Activated naive CD4-positive, alpha-beta T cell treated with anti-CD3 and anti-CD28 coated beads, Interleukin-2, amount 50 U/mL, for 72 hours (primary cell): ENCODE results near the gene SIK3. TPM values are rescaled to one million over a fixed set of nuclear protein-coding genes. Genes with fewer than 3 reads are reported as not detected.
A peak's percentile ranks its signal among the peaks of the same experiment; 100 is the strongest.

ENCODE experiments used
- ATAC-seq, 2 donors: fragments of 150-1000 bp; cut with Tn5 transposase; 2 replicates each; pipeline ENCODE4 v1.10.0; 2021; ENCODE audit warnings: mild to moderate bottlenecking in 2 of 2, moderate library complexity in 2 of 2
- DNase-seq, 2 donors: peaks; one replicate each; pipeline ENCODE4 v3.0.0; 2021 to 2022; ENCODE audit warnings: low spot score in 2 of 2
- H3K27ac Mint-ChIP-seq, 2 donors: one replicate each; pipeline ENCODE4 v1.8.0; 2022; ENCODE audit warnings: mild to moderate bottlenecking in 2 of 2, mixed read lengths in 2 of 2
- H3K36me3 Mint-ChIP-seq, 2 donors: one replicate each; pipeline ENCODE4 v1.8.0; 2022; ENCODE audit warnings: mixed read lengths in 2 of 2
- H3K9me3 Mint-ChIP-seq, 2 donors: one replicate each; pipeline ENCODE4 v1.8.0; 2022; ENCODE audit warnings: mixed read lengths in 2 of 2
- total RNA-seq, 2 donors: library from RNA; stranded (reverse); gene quantifications; one replicate each; pipeline ENCODE4 v1.2.3, GENCODE V29; 2022

SIK3 gene
- total RNA-seq, 2 donors from 2014 or later = 14.6 to 39.5 TPM

DNA sequence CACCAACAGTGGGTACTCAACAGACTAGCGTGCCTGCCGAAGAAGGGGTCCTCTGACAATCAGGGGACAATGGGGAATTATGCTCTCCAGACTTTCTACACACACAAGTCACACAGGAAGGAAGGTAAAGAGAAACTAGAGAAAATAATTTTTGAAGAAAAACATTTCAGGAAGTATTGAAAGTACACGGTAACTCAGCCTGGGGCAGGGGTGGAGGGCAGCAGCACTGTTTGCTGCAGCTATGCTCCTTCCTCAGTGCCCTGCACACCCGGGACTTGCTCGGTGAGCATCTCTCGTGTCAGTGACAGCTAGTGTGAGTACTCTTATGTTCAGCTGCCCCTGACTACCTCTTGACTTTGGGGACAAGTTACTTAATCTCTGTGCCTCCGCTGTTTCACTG is 242.8 kb downstream of the SIK3 start:
- Mint-ChIP-seq H3K9me3 (no peaks in the 10 kb centered on the region), H3K27ac (no peak overlapping the region), H3K36me3 (peaks cover 6 to 27% of the 10 kb centered on the region in 2 donors)
- ATAC-seq = no peak
- no peak for DNase-seq

GRCh38 chr11:116853461-116854073 is 244.7 kb downstream of the SIK3 start:
- Mint-ChIP-seq H3K36me3 (peaks cover 10 to 21% of the 10 kb centered on the region in 2 donors), H3K9me3 (no peaks in the 10 kb centered on the region), H3K27ac (peak overlapping the region; percentile 81 to 95)
- DNase-seq (peak; percentile 65 to 70), ATAC-seq (peak; percentile 94 to 98)

GRCh38 chr11:116852261-116853031 is 245.8 kb downstream of the SIK3 start:
- peak overlapping the region; percentile 81 to 95 for H3K27ac Mint-ChIP-seq
- peaks cover 10 to 21% of the 10 kb centered on the region in 2 donors for H3K36me3 Mint-ChIP-seq
- DNase-seq (no peak), ATAC-seq (peak in 1 of 2 donors; percentile 57)
- H3K9me3 Mint-ChIP-seq = no peaks in the 10 kb centered on the region

DNA sequence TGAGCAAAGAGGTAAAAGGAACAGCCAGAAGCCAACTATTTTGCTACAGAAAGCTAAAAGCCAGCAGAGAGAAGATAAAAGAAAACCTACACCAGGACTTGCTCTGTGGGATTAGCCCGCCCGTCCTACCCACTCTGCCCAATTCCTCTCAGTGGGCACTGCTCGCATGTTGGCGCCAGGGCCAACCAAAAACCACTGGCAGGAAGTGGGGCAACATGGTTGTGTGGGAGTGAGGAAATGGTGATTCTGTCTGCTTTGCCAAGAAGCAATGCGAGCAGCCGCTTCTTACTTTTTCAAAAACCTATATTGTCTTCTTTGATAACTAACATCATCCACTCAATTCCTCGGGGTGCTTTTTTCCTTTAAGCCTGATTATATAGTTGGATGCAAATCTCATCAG is 246.6 kb downstream of the SIK3 start:
- DNase-seq = no peak
- Mint-ChIP-seq H3K36me3 (peaks cover 10 to 15% of the 10 kb centered on the region in 2 donors), H3K9me3 (no peaks in the 10 kb centered on the region), H3K27ac (peak overlapping the region in 1 of 2 donors; percentile 81)
- ATAC-seq = no peak

DNA sequence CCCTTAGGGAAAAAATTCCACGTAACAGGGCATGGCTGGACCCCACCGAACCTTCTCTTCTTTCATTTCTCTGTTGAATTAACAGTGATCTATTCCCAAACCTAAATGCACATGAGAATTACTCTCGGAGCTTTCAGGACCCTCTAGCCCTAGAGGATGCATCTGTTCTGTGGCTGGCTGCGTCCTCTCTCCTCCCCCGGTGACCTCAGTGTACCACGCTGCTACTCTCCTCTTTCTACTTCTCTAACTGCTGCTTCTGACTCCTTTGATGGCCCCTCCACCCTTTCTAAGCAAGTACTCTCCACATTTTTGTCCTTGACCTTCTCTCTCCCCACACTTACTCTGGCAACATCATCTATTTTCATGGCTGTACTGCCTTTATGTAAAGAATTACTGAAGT is 248.7 kb downstream of the SIK3 start:
- peak overlapping the region in 1 of 2 donors; percentile 13 for H3K27ac Mint-ChIP-seq
- no peaks in the 10 kb centered on the region for H3K9me3 Mint-ChIP-seq
- ATAC-seq (no peak), DNase-seq (no peak)
- peaks cover 8 to 17% of the 10 kb centered on the region in 2 donors for H3K36me3 Mint-ChIP-seq

- Mint-ChIP-seq H3K36me3 (peaks cover 3 to 17% of the 10 kb centered on the region in 2 donors), H3K27ac (no peak overlapping the region), H3K9me3 (no peaks in the 10 kb centered on the region)
- ATAC-seq = no peak
- no peak for DNase-seq
Measured at GRCh38 chr11:116849060-116849459, 249.2 kb downstream of the SIK3 start.

GRCh38 chr11:116847612-116848011 is 250.6 kb downstream of the SIK3 start:
- ATAC-seq (no peak), DNase-seq (no peak)
- Mint-ChIP-seq H3K36me3 (peaks cover 0 to 22% of the 10 kb centered on the region in 2 donors), H3K27ac (no peak overlapping the region), H3K9me3 (no peaks in the 10 kb centered on the region)

- Mint-ChIP-seq H3K9me3 (no peaks in the 10 kb centered on the region), H3K27ac (peak overlapping the region in 1 of 2 donors; percentile 87), H3K36me3 (peaks cover 0 to 15% of the 10 kb centered on the region in 2 donors)
- DNase-seq (no peak), ATAC-seq (no peak)
Measured at GRCh38 chr11:116844722-116845121, 253.5 kb downstream of the SIK3 start.

DNA sequence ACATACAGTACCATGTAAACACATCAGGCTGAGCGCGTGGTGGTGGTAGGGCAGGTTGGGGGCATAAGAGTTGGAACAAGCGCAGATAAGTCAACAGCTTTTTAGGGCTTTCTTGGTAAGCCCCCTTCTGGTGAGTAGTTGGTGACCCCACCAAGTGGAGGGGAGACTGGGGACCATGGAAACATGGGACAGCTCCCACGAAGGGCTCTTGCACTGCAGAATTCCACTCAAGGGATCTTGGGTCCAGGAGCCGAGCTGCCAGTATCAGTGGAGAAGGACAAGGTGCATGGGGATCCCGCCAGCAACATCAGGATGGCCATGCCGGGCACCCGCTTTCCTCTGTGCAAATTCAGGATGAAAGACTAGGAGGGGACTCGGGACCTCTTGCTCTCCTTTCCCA is 254.6 kb downstream of the SIK3 start:
- Mint-ChIP-seq H3K9me3 (no peaks in the 10 kb centered on the region), H3K27ac (no peak overlapping the region), H3K36me3 (peaks cover 0 to 12% of the 10 kb centered on the region in 2 donors)
- no peak for DNase-seq
- ATAC-seq = no peak

- DNase-seq = no peak
- Mint-ChIP-seq H3K9me3 (no peaks in the 10 kb centered on the region), H3K36me3 (peaks cover 0 to 12% of the 10 kb centered on the region in 2 donors), H3K27ac (peak overlapping the region; percentile 74 to 89)
- ATAC-seq = no peak
Measured at GRCh38 chr11:116842909-116843308, 255.3 kb downstream of the SIK3 start.

DNA sequence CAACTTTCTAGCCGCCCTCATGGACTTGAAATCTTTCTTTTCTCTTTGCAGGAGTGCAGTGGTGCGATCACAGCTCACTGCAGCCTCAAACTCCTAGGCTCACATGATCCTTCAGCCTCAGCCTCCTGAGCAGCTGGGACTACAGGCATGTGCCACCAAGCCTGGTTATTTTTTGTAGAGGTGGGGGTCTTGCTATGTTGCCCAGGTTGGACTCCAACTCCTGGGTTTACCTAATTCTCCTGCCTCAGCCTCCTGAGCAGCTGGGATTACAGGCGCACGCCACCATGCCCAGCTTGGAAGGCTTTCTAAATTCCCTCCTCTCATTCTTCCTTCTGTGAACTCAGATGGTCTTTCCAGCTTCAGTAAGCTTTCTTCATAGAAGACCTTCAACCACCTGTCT is 256.1 kb downstream of the SIK3 start:
- ATAC-seq = no peak
- peaks cover 0 to 12% of the 10 kb centered on the region in 2 donors for H3K36me3 Mint-ChIP-seq
- no peak for DNase-seq
- no peaks in the 10 kb centered on the region for H3K9me3 Mint-ChIP-seq
- peak overlapping the region; percentile 74 to 82 for H3K27ac Mint-ChIP-seq

DNA sequence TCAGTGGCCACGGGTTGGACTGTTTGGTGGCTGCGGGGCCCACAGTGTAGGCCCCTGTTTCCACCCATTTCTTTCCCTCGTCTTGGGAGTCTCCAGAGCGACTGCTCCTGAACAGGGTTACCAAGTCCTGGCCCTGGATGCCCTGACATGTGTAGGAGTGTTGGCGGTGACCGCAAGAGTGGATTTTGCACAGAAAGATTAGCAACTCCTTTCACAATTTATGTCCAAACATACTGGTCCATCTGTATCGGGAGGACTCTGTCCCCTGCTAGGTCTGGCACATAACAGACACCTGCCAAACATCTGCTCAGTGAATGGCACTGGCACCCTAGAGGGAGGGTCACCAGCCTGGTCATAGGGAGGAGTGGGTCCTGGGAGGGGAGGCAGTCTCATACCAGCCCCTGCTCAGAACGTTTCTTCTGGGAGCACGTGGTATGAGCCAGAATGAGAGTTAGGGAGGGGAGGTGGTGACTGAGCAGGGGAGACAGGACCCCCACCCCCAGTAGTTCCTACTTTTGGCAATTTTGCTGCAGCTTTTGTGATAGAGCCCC is 257.4 kb downstream of the SIK3 start:
- ATAC-seq = no peak
- peak overlapping the region in 1 of 2 donors; percentile 29 for H3K27ac Mint-ChIP-seq
- H3K36me3 Mint-ChIP-seq = peaks cover 0 to 7% of the 10 kb centered on the region in 2 donors
- DNase-seq = no peak
- H3K9me3 Mint-ChIP-seq = no peaks in the 10 kb centered on the region

- peaks cover 0 to 6% of the 10 kb centered on the region in 2 donors for H3K36me3 Mint-ChIP-seq
- no peaks in the 10 kb centered on the region for H3K9me3 Mint-ChIP-seq
- ATAC-seq (no peak), DNase-seq (no peak)
- no peak overlapping the region for H3K27ac Mint-ChIP-seq
Measured at GRCh38 chr11:116840224-116840745, 257.9 kb downstream of the SIK3 start.

GRCh38 chr11:116838321-116839084 is 259.7 kb downstream of the SIK3 start:
- ATAC-seq (no peak), DNase-seq (no peak)
- Mint-ChIP-seq H3K9me3 (no peaks in the 10 kb centered on the region), H3K36me3 (peaks cover 0 to 2% of the 10 kb centered on the region in 2 donors), H3K27ac (no peak overlapping the region)

- H3K9me3 Mint-ChIP-seq = no peaks in the 10 kb centered on the region
- DNase-seq (no peak), ATAC-seq (no peak)
- H3K27ac Mint-ChIP-seq = no peak within 1 kb of the TSS
- H3K36me3 Mint-ChIP-seq = no peaks in the 10 kb centered on the region
Measured at GRCh38 chr11:116837231-116838091, 260.8 kb downstream of the SIK3 start, which contains the start of gene APOA1. Gene APOA1 (minus strand): TSS chr11:116837622. CDS start chr11:116837387, 235 bp downstream.

DNA sequence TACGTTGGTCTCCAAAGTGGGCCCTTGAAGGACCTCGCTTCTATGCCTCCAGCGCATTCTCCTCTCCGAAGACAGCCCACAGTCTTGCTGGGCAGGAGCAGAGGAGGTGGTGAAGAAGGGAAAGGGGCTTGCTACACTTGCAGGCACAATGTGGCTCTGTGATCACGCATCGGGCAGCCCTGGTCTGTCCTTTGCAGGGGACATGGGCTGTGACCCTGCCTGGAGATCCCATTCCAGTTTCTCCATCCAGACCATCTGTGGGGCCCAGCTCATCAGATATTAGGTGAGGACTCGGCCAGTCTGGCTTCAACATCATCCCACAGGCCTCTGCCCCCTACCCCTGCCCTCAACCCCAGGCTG is 261.6 kb downstream of the SIK3 start:
- no peak overlapping the region for H3K27ac Mint-ChIP-seq
- DNase-seq (no peak), ATAC-seq (no peak)
- H3K36me3 Mint-ChIP-seq = no peaks in the 10 kb centered on the region
- H3K9me3 Mint-ChIP-seq = no peaks in the 10 kb centered on the region
